Cardiac muscle cell (in vitro differentiated cells and primary cell): ENCODE data around the gene CRIP2. TPM values are rescaled to one million over a fixed set of nuclear protein-coding genes. Genes with fewer than 3 reads are reported as not detected.
A peak's percentile ranks its signal among the peaks of the same experiment; 100 is the strongest.

ENCODE experiments used
- DNase-seq, 2 donors: peaks; one replicate each; pipeline versions ENCODE4 v3.0.0 to v3.0.0-alpha.2; 2010 to 2017; ENCODE audit warnings: low read depth in 1 of 2, low spot score in 1 of 2
- H3K27ac ChIP-seq: fragments of 200-600 bp; sonication (generic); 2 replicates; pipeline ENCODE4 v1.5.1; 2016
- H3K27me3 ChIP-seq: fragments of 200-600 bp; sonication (generic); 2 replicates; pipeline ENCODE4 v1.6.0; 2016; ENCODE audit warnings: control low read depth
- H3K36me3 ChIP-seq: fragments of 200-600 bp; sonication (generic); 2 replicates; pipeline ENCODE4 v1.5.1; 2016; ENCODE audit warnings: control low read depth
- H3K4me1 ChIP-seq: fragments of 200-600 bp; sonication (generic); 2 replicates; pipeline ENCODE4 v1.8.1; 2017; ENCODE audit warnings: low read depth, mild to moderate bottlenecking, mixed run types
- H3K4me3 ChIP-seq: fragments of 200-600 bp; sonication (generic); 2 replicates; pipeline ENCODE4 v1.5.1; 2016; ENCODE audit warnings: mild to moderate bottlenecking
- H3K9me3 ChIP-seq: fragments of 200-600 bp; sonication (generic); 2 replicates; pipeline ENCODE4 v1.5.1; 2017; ENCODE audit warnings: low read depth, mild to moderate bottlenecking, control low read depth
- polyA plus RNA-seq: library from polyadenylated mRNA; unstranded; fragments of >200 nt; fragmentation: Nextera tagmentation; extraction: Ambion mirVana; gene quantifications from 2 replicates; pipeline ENCODE4 v1.2.1, GENCODE V29; 2016
- total RNA-seq: library from RNA; depleted of rRNA; stranded (reverse); fragments of >200 nt; gene quantifications from 2 replicates; pipeline ENCODE4 v1.2.3, GENCODE V29; 2016
- TF ChIP-seq, protein P1 (sequence below): IDR thresholded peaks from 2 replicates; pipeline ENCODE4 v1.5.1; 2012; ENCODE audit warnings: low read depth, mild to moderate bottlenecking, low read length

CRIP2 gene
- total and polyA plus RNA-seq, 2 experiments from 2014 or later: 804 to 1,845 TPM

DNA sequence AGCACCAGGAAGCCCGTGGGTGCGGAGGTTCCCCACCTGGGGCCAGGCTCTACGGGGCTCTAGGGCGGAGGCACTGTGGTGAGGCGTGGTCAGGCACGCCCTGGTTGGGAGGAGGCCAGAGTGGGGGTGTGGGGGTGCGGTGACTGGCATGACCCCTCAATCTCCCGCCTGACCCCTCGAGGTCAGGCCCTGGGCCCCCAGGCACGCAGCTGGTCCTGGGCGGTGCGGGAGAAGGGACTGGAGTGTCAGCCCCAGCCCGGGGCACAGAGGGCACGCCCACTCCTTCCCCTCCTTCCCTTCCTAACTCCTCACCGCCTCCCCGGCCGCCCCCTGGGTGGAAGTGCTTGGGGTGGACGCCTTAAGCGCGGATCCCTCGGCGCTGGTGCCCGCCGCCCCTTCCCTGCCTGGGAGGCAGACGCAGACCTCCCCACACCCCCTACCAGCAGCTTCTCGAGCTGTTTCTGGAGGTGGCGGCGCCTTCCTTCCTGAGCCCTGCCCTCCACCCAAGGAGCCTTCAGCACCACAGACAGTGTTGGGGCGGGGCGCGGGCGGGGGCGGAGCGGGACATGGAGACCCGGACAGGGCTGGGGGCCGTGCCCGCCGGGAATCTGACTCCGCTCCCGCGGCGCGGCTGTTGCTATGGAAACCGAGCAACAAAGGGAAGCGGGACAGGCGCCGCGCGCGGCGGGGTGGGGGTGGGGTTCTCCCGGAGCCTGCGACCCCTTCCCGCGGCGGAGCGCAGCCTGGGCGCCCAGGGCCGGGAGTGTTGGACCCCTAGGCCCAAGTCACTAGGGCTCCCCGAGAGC lies 741 bp upstream of the CRIP2 start:
- H3K4me3 ChIP-seq: peak overlapping the region; percentile 71
- no peaks in the 10 kb centered on the region for H3K9me3 ChIP-seq
- H3K36me3 ChIP-seq: peaks cover 8% of the 10 kb centered on the region
- TF ChIP-seq, protein P1, sequence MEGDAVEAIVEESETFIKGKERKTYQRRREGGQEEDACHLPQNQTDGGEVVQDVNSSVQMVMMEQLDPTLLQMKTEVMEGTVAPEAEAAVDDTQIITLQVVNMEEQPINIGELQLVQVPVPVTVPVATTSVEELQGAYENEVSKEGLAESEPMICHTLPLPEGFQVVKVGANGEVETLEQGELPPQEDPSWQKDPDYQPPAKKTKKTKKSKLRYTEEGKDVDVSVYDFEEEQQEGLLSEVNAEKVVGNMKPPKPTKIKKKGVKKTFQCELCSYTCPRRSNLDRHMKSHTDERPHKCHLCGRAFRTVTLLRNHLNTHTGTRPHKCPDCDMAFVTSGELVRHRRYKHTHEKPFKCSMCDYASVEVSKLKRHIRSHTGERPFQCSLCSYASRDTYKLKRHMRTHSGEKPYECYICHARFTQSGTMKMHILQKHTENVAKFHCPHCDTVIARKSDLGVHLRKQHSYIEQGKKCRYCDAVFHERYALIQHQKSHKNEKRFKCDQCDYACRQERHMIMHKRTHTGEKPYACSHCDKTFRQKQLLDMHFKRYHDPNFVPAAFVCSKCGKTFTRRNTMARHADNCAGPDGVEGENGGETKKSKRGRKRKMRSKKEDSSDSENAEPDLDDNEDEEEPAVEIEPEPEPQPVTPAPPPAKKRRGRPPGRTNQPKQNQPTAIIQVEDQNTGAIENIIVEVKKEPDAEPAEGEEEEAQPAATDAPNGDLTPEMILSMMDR: no peak
- H3K27ac ChIP-seq: peak overlapping the region; percentile 98
- H3K27me3 ChIP-seq: peaks cover 7% of the 10 kb centered on the region
- DNase-seq: peak; percentile 93 to 98
- peaks cover 67% of the 10 kb centered on the region for H3K4me1 ChIP-seq

DNA sequence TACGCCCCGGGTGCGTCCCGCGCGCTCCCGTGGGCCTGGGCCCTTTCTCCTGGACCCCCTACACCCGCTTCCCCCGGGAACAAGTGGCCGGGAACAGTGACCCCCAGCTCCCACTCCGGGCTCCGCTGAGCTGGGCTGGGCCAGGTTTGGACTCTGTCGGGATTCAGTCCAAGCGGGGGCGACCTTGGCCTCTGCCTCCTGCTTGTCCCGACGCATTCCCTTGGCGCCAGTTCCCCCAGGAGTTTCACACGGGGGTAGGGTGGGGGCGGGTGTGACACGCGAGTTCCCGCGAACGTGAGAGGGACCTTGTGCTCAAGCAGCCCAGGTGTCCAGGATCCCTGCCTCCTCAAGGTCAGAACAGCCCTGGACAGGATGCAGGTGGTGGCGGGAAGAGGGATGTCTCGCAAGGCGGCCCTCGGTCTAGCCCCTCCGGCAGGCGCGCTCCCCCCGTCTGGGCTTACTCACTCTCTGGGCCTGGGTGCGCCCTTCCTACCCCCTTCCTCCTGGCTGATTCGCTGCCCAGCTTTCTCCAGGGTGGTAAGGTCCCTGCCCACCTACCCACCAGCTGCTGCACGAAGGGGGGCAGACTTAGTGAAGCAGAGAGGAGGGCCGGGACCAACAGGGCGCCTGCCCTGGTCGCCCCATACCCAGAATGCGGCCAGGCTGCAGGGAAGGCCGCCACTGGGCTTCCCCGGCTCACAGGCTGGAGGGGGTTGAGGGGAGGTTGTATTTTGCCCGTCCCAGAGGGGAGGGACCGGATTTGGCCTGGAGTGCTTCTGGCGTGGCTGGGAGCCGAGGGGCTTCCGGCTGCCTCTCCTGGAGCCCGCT lies 862 bp downstream of the CRIP2 start:
- TF ChIP-seq, protein P1: no peak
- H3K9me3 ChIP-seq: no peaks in the 10 kb centered on the region
- H3K4me1 ChIP-seq: peaks cover 56% of the 10 kb centered on the region
- peaks cover 14% of the 10 kb centered on the region for H3K27me3 ChIP-seq
- DNase-seq: peak in 1 of 2 donors; percentile 72
- peak overlapping the region; percentile 90 for H3K27ac ChIP-seq
- H3K36me3 ChIP-seq: peaks cover 8% of the 10 kb centered on the region
- H3K4me3 ChIP-seq: peak overlapping the region; percentile 95

DNA sequence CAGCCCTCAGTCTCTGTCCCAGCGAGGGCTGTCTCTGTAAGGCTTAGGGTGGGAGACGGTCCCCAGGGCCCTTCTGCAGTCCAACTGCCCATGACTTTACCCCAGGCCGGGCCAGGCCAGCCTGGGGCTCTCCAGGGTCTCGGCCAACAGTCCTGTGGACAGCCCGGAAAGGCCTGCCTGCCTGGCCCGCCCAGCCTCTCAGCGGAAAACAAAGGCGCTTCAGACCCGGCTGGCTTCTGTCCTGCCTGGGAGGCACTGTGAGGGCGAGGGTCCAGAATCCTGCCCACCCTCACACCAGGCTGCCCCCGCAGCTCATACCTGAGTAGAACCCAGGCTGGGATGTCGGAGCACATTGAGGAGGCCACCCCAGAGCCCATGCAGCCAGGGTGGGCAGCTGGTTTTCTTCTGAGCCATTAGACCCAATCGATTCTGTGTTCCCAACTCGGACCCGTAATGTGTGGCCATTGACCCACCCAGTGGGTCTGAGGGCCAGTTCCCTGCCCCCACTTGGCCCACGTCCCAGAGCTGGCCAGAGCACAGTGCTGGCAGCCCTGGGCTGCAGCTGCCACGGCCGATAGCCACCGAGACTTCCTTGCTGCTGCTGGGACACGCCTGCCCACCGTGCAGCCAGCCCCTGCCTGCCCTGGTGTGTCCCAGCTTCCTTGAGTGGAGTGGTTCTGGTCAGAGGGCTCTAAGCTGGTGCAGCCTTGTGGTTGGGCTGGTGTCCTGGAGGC lies 1.6 kb downstream of the CRIP2 start:
- H3K4me3 ChIP-seq: peak overlapping the region; percentile 95
- DNase-seq: peak in 1 of 2 donors; percentile 55
- TF ChIP-seq, protein P1: no peak
- peak overlapping the region; percentile 90 for H3K27ac ChIP-seq
- peaks cover 52% of the 10 kb centered on the region for H3K4me1 ChIP-seq
- peaks cover 14% of the 10 kb centered on the region for H3K27me3 ChIP-seq
- H3K9me3 ChIP-seq: no peaks in the 10 kb centered on the region
- peaks cover 8% of the 10 kb centered on the region for H3K36me3 ChIP-seq

DNA sequence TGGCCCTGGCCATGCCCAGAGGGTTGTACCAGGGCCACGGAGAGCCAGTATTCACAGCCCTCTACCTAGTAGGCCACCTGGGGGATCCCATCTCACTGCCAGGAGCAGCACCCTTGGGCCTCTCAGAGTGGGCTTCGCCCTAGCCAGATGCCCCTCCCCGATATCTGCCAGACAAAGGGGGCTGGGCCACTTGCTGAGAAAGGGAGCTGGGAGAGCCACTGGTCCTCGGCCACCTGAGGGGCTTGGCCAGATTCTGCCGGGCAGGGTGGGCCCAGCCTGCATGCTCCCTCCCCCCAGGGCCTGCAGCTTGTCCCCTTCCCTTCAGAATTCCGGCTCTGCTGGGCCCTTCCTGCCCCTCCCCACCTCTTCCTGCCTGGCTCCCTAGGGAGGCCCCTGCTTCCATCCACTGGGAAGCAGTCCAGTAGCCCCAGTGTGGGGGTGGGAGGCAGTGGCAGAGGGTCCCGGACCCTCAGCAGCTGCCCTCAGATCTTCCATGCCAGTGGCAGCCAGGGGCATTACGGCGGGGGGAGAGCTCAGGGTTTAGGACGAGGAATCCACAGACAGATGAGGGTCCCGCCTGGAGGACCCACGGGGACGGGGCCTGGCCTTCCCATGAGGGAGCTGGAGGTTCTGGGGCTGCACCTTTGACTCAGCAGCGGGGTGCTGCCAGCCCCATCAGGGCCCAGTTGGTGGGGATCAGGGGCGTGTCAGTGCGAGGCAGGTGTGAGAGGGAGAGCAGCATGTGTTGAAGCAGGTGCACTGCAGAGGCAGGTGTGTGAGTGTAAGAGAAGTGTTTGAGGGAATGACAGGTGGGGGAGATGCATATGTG lies 2.4 kb downstream of the CRIP2 start:
- TF ChIP-seq, protein P1: no peak
- peaks cover 14% of the 10 kb centered on the region for H3K27me3 ChIP-seq
- peak in 1 of 2 donors; percentile 27 for DNase-seq
- H3K4me3 ChIP-seq: peak overlapping the region; percentile 95
- peaks cover 8% of the 10 kb centered on the region for H3K36me3 ChIP-seq
- H3K27ac ChIP-seq: peak overlapping the region; percentile 90
- no peaks in the 10 kb centered on the region for H3K9me3 ChIP-seq
- peaks cover 56% of the 10 kb centered on the region for H3K4me1 ChIP-seq
